GM21360 (cell line): ENCODE data around the gene TCFL5.

ENCODE experiments used
- ATAC-seq: cut with Tn5 transposase; IDR thresholded peaks from one replicate; pipeline ENCODE4 v1.9.1; 2021; ENCODE audit warnings: mild to moderate bottlenecking, moderate library complexity; ENCODE audit not compliant: unreplicated experiment

TCFL5 gene

GRCh38 chr20:62896526-62896925 is 34.9 kb upstream of the TCFL5 start:
- ATAC-seq = no peak

GRCh38 chr20:62895539-62895938 is 33.9 kb upstream of the TCFL5 start:
- ATAC-seq = no peak

GRCh38 chr20:62894261-62894660 is 32.6 kb upstream of the TCFL5 start:
- ATAC-seq = no peak

GRCh38 chr20:62893700-62894099 is 32.1 kb upstream of the TCFL5 start:
- ATAC-seq = no peak

GRCh38 chr20:62892348-62893304 is 31.0 kb upstream of the TCFL5 start:
- ATAC-seq = no peak

- ATAC-seq = no peak
Measured at GRCh38 chr20:62891111-62891510, 29.5 kb upstream of the TCFL5 start.

GRCh38 chr20:62890444-62890843 is 28.8 kb upstream of the TCFL5 start:
- no peak for ATAC-seq

GRCh38 chr20:62889871-62890270 is 28.2 kb upstream of the TCFL5 start:
- no peak for ATAC-seq

- ATAC-seq = no peak
Measured at GRCh38 chr20:62889411-62889810, 27.8 kb upstream of the TCFL5 start.

- no peak for ATAC-seq
Measured at GRCh38 chr20:62888910-62889309, 27.3 kb upstream of the TCFL5 start.

- no peak for ATAC-seq
Measured at GRCh38 chr20:62888406-62888805, 26.8 kb upstream of the TCFL5 start.

GRCh38 chr20:62887860-62888239 is 26.2 kb upstream of the TCFL5 start:
- ATAC-seq = no peak

GRCh38 chr20:62887152-62887859 is 25.7 kb upstream of the TCFL5 start:
- ATAC-seq = no peak

GRCh38 chr20:62886709-62887058 is 25.1 kb upstream of the TCFL5 start:
- no peak for ATAC-seq

GRCh38 chr20:62885896-62886708 is 24.5 kb upstream of the TCFL5 start:
- no peak for ATAC-seq

GRCh38 chr20:62885046-62885895 is 23.6 kb upstream of the TCFL5 start:
- no peak for ATAC-seq

- no peak for ATAC-seq
Measured at GRCh38 chr20:62884556-62884955, 22.9 kb upstream of the TCFL5 start.

GRCh38 chr20:62882426-62882825 is 20.8 kb upstream of the TCFL5 start:
- ATAC-seq = no peak

GRCh38 chr20:62881662-62882395 is 20.2 kb upstream of the TCFL5 start:
- ATAC-seq = no peak
